ENCODE data around the gene SCN9A. TPM values are rescaled to one million over a fixed set of nuclear protein-coding genes. Genes with fewer than 3 reads are reported as not detected.

SCN9A gene
- total RNA-seq, 2 donors from 2014 or later, result 0.46 to 44.1 TPM

DNA sequence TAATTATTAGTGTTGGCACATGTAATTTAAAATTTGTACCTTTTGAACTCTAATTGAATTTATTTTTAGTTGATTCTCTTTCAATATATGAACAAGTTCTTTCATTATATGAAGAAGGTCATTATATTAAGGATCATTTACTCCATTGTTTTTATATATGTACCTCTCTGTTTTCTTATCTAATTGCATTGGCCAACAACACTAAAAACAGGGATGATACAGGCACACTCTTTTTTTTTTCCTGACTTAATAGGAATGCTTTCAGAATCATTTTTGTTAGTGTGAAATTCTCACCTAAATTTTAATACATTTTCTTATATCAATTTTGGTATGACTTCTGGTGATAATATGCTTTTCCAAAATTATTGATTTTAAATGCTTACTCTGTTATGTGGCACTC is 173.0 kb downstream of the SCN9A start:
- intact Hi-C loops (cut with DNase I), result no loop called here
- Histone ChIP-seq H3K4me1 (replicated peaks) (no peaks in the 10 kb centered on the region), H3K9me3 (no peaks in the 10 kb centered on the region), H3K27me3 (replicated peaks; ENCODE audit: insufficient read depth) (no peaks in the 10 kb centered on the region), H3K27ac (no peak overlapping the region), H3K4me3 (no peak overlapping the region), H3K36me3 (no peaks in the 10 kb centered on the region)
- no peak for DNase-seq (ENCODE audit: low spot score)
- TF ChIP-seq POLR2AphosphoS5 (IDR thresholded peaks at IDR 0.05), result no peak
- TF ChIP-seq, protein P1, sequence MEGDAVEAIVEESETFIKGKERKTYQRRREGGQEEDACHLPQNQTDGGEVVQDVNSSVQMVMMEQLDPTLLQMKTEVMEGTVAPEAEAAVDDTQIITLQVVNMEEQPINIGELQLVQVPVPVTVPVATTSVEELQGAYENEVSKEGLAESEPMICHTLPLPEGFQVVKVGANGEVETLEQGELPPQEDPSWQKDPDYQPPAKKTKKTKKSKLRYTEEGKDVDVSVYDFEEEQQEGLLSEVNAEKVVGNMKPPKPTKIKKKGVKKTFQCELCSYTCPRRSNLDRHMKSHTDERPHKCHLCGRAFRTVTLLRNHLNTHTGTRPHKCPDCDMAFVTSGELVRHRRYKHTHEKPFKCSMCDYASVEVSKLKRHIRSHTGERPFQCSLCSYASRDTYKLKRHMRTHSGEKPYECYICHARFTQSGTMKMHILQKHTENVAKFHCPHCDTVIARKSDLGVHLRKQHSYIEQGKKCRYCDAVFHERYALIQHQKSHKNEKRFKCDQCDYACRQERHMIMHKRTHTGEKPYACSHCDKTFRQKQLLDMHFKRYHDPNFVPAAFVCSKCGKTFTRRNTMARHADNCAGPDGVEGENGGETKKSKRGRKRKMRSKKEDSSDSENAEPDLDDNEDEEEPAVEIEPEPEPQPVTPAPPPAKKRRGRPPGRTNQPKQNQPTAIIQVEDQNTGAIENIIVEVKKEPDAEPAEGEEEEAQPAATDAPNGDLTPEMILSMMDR (IDR thresholded peaks at IDR 0.05), result no peak
- no peak for TF ChIP-seq POLR2A (IDR thresholded peaks at IDR 0.05)

DNA sequence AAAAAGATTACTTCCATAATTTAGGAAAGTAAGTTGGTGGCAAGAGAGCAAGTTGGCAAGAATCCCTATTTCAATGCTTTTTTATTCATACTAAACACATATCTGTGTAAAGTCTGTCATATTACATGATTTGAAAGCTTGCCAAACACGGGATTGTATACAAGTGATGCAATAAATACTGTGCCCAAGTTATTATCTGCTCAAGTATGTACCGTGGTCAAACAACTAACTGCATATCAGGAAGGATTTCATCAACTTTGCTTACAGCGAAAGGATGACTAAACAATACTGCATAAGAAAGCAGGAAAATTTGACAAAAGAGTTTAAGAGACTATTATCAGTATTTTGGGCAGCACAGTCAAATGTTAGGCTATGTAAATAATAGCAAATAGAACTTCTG is 178.3 kb downstream of the SCN9A start:
- no peak overlapping the region for H3K4me3 ChIP-seq
- no peak for DNase-seq (ENCODE audit: low spot score)
- H3K36me3 ChIP-seq, result no peaks in the 10 kb centered on the region
- no peaks in the 10 kb centered on the region for H3K4me1 ChIP-seq (replicated peaks)
- no peaks in the 10 kb centered on the region for H3K9me3 ChIP-seq
- no peak overlapping the region for H3K27ac ChIP-seq
- WGBS, result 66% methylated on average over 3 of the region's 3 CpGs
- intact Hi-C loops (cut with DNase I), result no loop called here
- H3K27me3 ChIP-seq (replicated peaks; ENCODE audit: insufficient read depth), result no peaks in the 10 kb centered on the region
- TF ChIP-seq POLR2A (IDR thresholded peaks at IDR 0.05) (no peak), POLR2AphosphoS5 (IDR thresholded peaks at IDR 0.05) (no peak)
- TF ChIP-seq, protein P1 (IDR thresholded peaks at IDR 0.05), result no peak

DNA sequence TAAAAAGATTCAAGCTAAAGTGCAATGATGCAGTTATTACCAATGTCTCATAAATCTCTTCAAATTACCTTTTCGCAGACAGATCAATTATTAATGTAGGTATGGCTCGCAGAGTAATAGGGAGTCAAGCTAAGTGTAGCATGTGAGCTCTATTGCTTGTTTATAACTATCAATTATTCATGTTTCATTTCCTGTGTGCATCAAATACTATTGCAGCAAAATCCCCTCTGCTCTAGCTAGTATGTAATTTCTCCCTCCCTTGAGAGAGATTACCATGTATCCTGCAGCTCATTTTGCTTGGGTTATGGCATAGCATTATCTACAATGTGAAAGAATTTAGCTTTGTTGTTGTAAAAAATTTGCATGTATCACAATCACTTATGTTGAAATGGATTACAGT is 182.3 kb downstream of the SCN9A start:
- Histone ChIP-seq H3K4me1 (replicated peaks) (no peaks in the 10 kb centered on the region), H3K27ac (no peak overlapping the region), H3K4me3 (no peak overlapping the region), H3K27me3 (replicated peaks; ENCODE audit: insufficient read depth) (no peaks in the 10 kb centered on the region), H3K36me3 (no peaks in the 10 kb centered on the region), H3K9me3 (no peaks in the 10 kb centered on the region)
- WGBS, result 95% methylated on average over 2 of the region's 2 CpGs
- intact Hi-C loops (cut with DNase I), result no loop called here
- no peak for DNase-seq (ENCODE audit: low spot score)
- TF ChIP-seq, protein P1 (IDR thresholded peaks at IDR 0.05), result no peak
- no peak for TF ChIP-seq POLR2A (IDR thresholded peaks at IDR 0.05)
- TF ChIP-seq POLR2AphosphoS5 (IDR thresholded peaks at IDR 0.05), result no peak

DNA sequence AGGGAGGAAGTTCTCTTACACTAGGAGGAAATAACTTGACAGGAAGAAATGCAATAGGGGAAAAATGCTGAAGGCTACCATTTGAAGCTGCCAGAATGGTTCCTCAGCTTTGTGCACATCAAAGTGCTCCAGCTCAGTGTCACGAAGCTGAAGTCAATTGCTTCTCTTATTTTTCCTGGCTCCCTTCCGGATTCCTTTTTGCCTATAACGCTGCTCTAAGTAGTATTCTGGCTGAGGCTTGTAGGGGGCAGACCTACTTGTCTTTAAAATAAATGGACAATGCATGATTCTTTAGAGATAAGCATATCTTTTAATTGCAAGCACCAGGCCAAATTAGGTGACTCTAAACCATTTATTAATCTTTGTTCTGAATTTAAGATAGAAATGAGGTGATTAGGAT is 187.7 kb downstream of the SCN9A start:
- no peak for DNase-seq (ENCODE audit: low spot score)
- Histone ChIP-seq H3K4me3 (no peak overlapping the region), H3K36me3 (no peaks in the 10 kb centered on the region), H3K27ac (no peak overlapping the region), H3K9me3 (no peaks in the 10 kb centered on the region), H3K27me3 (replicated peaks; ENCODE audit: insufficient read depth) (no peaks in the 10 kb centered on the region), H3K4me1 (replicated peaks) (no peaks in the 10 kb centered on the region)
- WGBS, result 24% methylated on average over 3 of the region's 3 CpGs
- intact Hi-C loops (cut with DNase I), result no loop called here
- TF ChIP-seq, protein P1 (IDR thresholded peaks at IDR 0.05), result no peak
- TF ChIP-seq POLR2AphosphoS5 (IDR thresholded peaks at IDR 0.05) (no peak), POLR2A (IDR thresholded peaks at IDR 0.05) (no peak)

DNA sequence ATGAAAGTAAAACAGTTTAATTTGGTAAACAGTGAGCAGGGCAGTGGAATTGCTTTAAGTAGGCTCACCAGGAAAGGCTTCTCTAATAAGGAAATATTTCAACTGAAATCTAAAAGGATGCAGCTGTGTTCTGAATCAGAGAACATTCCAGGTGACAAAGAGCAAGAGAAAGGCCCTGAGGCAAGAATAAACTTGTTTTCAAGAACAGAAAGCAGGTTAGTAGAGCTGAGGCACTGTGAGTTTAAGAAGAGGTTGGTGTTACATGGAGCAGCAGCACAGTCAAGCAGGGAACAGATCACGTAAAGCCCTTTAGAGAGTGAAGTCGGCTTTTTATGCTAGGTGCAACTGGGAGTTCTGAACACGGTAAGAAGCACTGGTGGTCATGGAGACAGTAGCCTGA is 191.0 kb downstream of the SCN9A start:
- intact Hi-C loops (cut with DNase I), result no loop called here
- H3K27me3 ChIP-seq (replicated peaks; ENCODE audit: insufficient read depth), result no peaks in the 10 kb centered on the region
- no peaks in the 10 kb centered on the region for H3K4me1 ChIP-seq (replicated peaks)
- DNase-seq (ENCODE audit: low spot score), result peak; percentile 20
- no peak overlapping the region for H3K4me3 ChIP-seq
- no peak overlapping the region for H3K27ac ChIP-seq
- no peaks in the 10 kb centered on the region for H3K36me3 ChIP-seq
- H3K9me3 ChIP-seq, result no peaks in the 10 kb centered on the region
- WGBS, result 51% methylated on average over 3 of the region's 3 CpGs
- TF ChIP-seq POLR2AphosphoS5 (IDR thresholded peaks at IDR 0.05), result peak; percentile 21
- peak; percentile 13 for TF ChIP-seq POLR2A (IDR thresholded peaks at IDR 0.05)
- TF ChIP-seq, protein P1 (IDR thresholded peaks at IDR 0.05), result no peak
